Heart right ventricle (tissue), 16 donors: Measurements from ENCODE around the gene PPP6C. TPM values are rescaled to one million over a fixed set of nuclear protein-coding genes. Genes with fewer than 3 reads are reported as not detected.

ENCODE experiments used
- ATAC-seq, 8 donors: fragments of 200-7000 bp; cut with Tn5 transposase; one replicate each; pipeline ENCODE4 v1.9.1; 2020; ENCODE audit warnings: mild to moderate bottlenecking in 8 of 8, moderate library complexity in 8 of 8, moderate number of reproducible peaks in 1 of 8
- DNase-seq, 2 donors: peaks; one replicate each; pipeline ENCODE4 v3.0.0-alpha.2; 2020
- H3K27ac ChIP-seq, 10 donors: fragments of 200-600 bp; sonication (generic) in 2 of 10; one replicate each; pipeline versions ENCODE4 v1.5.0 to v1.8.0; 2020 to 2022; ENCODE audit warnings: mild to moderate bottlenecking in 3 of 10
- H3K27me3 ChIP-seq, 7 donors: fragments of 200-600 bp; one replicate each; pipeline ENCODE4 v1.8.0; 2021 to 2022; ENCODE audit warnings: mild to moderate bottlenecking in 2 of 7
- H3K36me3 ChIP-seq, 9 donors: fragments of 200-600 bp; sonication (generic) in 1 of 9; one replicate each; pipeline versions ENCODE4 v1.5.0 to v1.8.0; 2020 to 2022; ENCODE audit warnings: mild to moderate bottlenecking in 2 of 9
- H3K4me1 ChIP-seq, 9 donors: fragments of 200-600 bp; sonication (generic) in 1 of 9; one replicate each; pipeline versions ENCODE4 v1.5.0 to v1.8.0; 2020 to 2022; ENCODE audit warnings: mild to moderate bottlenecking in 4 of 9
- H3K4me3 ChIP-seq, 10 donors: fragments of 200-600 bp; sonication (generic) in 2 of 10; one replicate each; pipeline versions ENCODE4 v1.5.0 to v1.8.0; 2020 to 2022; ENCODE audit warnings: mild to moderate bottlenecking in 7 of 10, moderate library complexity in 2 of 10
- H3K9me3 ChIP-seq, 11 donors: fragments of 200-600 bp in 10 of 11; sonication (generic) in 2 of 11; one replicate each; pipeline versions ENCODE4 v1.5.0 to v1.8.0; 2013 to 2022; ENCODE audit warnings: mild to moderate bottlenecking in 2 of 11, control low read depth in 1 of 11, moderate library complexity in 1 of 11
- WGBS, 2 donors: extraction: QIAGEN DNeasy Blood & Tissue Kit; methylation state at CpG; one replicate each; pipeline ENCODE4 v1.1.7; 2013; ENCODE audit warnings: inconsistent platforms in 1 of 2; 5-methylcytosine and 5-hydroxymethylcytosine counted together
- intact Hi-C, 10 donors: fragments of 100-400 bp; cut with DNase I; formaldehyde crosslinking; loops; one replicate each; pipeline versions ENCODE4 v1.11.1 to v1.14.2; 2022
- polyA plus RNA-seq, 2 donors: library from polyadenylated mRNA; stranded (reverse); fragments of 200-250 nt; gene quantifications; one replicate each; pipeline ENCODE4 v1.2.3, GENCODE V29; 2013
- total RNA-seq, 10 donors: library from RNA; stranded (reverse); fragmentation: NEBNext Ultra II Directional in 3 of 10; extraction: Animal tissue kit (Norgen Biotek cat#: 25700) in 3 of 10; gene quantifications; one replicate each; pipeline versions ENCODE4 v1.2.1 to v1.2.4, GENCODE V29; 2021 to 2023
- TF ChIP-seq, protein P1 (sequence below), 9 donors: fragments of 200-600 bp; sonication (generic) in 2 of 9; IDR thresholded peaks; one replicate each; pipeline versions ENCODE4 v1.5.0 to v1.8.0; 2021 to 2022; ENCODE audit warnings: antibody characterized with exemption in 9 of 9, mild to moderate bottlenecking in 5 of 9, moderate library complexity in 1 of 9
- donor health status: Arrhythmogenic right ventricular cardiomyopathy.
- donor health status: ischemic (EF 13 %, LVEDD 7.1; RV severe dilation, severe dysfunction).
- donor health status: healthy with polysubstance abuse.
- donor health status: DM: no; HTN: yes; CAD: no.
- donor health status: DM: no; HTN: no; CAD: no.
- donor health status: ischemic (EF 25% LVEDD 6.9; RV normal size, moderate dysfunction).
- donor health status: ischemic (EF 25% LVEDD 5.7; RV mildly dilated, moderate dysfunction).
- donor health status: healthy.
- donor health status: DM: yes; HTN: yes; CAD: no.
- donor health status: Ischemic cardiomyopathy.
- donor health status: ischemic (EF 35%, LVEDD 5.7; RV mildly dilated, moderate dysfunction).
- donor health status: nonischemic (EF 11% LVEDD 7.7; RV severe dilation, severe dysfunction).
- donor health status: DM: yes; HTN: yes; CAD: no.
- donor health status: PGD.
- donor health status: ischemic (EF 29% LVEDD 5.4; RV normal size, mild dysfunction).
- donor health status: nonischemic (EF 23%, LVEDD 6.1; RV moderate dilation, normal function).

PPP6C gene
- total and polyA plus RNA-seq, 12 donors: 10.3 to 41.5 (median 37.4) TPM

- Histone ChIP-seq H3K27ac (peak overlapping the region in 6 of 10 donors; percentile 13 to 62 (median 29)), H3K4me1 (peaks cover 0 to 13% (median 5%) of the 10 kb centered on the region in 9 donors), H3K36me3 (peaks cover 0 to 97% (median 32%) of the 10 kb centered on the region in 9 donors), H3K9me3 (no peaks in the 10 kb centered on the region), H3K4me3 (no peak overlapping the region), H3K27me3 (no peaks in the 10 kb centered on the region)
- intact Hi-C loops: no loop called here
- ATAC-seq: peak in 6 of 8 donors; percentile 20 to 75 (median 58)
- TF ChIP-seq, protein P1, sequence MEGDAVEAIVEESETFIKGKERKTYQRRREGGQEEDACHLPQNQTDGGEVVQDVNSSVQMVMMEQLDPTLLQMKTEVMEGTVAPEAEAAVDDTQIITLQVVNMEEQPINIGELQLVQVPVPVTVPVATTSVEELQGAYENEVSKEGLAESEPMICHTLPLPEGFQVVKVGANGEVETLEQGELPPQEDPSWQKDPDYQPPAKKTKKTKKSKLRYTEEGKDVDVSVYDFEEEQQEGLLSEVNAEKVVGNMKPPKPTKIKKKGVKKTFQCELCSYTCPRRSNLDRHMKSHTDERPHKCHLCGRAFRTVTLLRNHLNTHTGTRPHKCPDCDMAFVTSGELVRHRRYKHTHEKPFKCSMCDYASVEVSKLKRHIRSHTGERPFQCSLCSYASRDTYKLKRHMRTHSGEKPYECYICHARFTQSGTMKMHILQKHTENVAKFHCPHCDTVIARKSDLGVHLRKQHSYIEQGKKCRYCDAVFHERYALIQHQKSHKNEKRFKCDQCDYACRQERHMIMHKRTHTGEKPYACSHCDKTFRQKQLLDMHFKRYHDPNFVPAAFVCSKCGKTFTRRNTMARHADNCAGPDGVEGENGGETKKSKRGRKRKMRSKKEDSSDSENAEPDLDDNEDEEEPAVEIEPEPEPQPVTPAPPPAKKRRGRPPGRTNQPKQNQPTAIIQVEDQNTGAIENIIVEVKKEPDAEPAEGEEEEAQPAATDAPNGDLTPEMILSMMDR (IDR thresholded peaks at IDR 0.05): no peak
- DNase-seq: no peak
- 68 to 78% methylated on average over 4 of the region's 4 CpGs for WGBS, 2 donors
Measured at GRCh38 chr9:125153712-125154367, 35.8 kb downstream of the PPP6C start.

DNA sequence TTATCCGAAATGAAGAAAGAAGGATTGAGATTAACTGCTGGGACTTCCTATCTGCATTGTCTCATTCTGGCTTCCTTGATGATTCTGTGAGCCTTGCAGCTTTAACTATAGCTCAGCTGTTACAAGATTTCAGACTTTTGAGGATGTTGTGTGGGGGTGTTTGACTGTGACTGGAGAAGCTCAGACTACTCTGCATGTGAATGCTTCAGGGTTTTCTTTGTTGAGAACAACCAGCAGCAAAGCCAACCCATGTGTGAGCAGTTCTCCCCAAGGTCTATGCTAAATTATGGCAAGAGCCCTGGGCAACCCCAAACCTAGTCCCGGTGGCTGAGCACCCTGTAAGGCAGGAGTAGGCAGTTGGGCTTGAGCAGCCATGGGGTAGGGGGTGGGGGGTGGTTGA, 37.9 kb downstream of the PPP6C start:
- Histone ChIP-seq H3K4me3 (no peak overlapping the region), H3K27me3 (no peaks in the 10 kb centered on the region), H3K36me3 (peaks cover 0 to 91% (median 32%) of the 10 kb centered on the region in 9 donors), H3K9me3 (no peaks in the 10 kb centered on the region), H3K27ac (no peak overlapping the region), H3K4me1 (peaks cover 0 to 13% (median 5%) of the 10 kb centered on the region in 9 donors)
- no peak for ATAC-seq
- intact Hi-C loops: no loop called here
- TF ChIP-seq, protein P1 (IDR thresholded peaks at IDR 0.05): no peak
- WGBS, 2 donors: 90 to 91% methylated on average over 2 of the region's 2 CpGs
- DNase-seq: no peak

- no peak overlapping the region for H3K4me3 ChIP-seq
- DNase-seq (no peak), ATAC-seq (peak in 1 of 8 donors; percentile 29)
- 63 to 71% methylated on average over 12 of the region's 12 CpGs for WGBS, 2 donors
- intact Hi-C loops: no loop called here
- peaks cover 0 to 13% (median 5%) of the 10 kb centered on the region in 9 donors for H3K4me1 ChIP-seq
- TF ChIP-seq, protein P1 (IDR thresholded peaks at IDR 0.05): no peak
- no peak overlapping the region for H3K27ac ChIP-seq
- peaks cover 0 to 82% (median 30%) of the 10 kb centered on the region in 9 donors for H3K36me3 ChIP-seq
- no peaks in the 10 kb centered on the region for H3K9me3 ChIP-seq
- H3K27me3 ChIP-seq: no peaks in the 10 kb centered on the region
Measured at GRCh38 chr9:125150349-125151245, 39.0 kb downstream of the PPP6C start.

- WGBS, 2 donors: 70 to 76% methylated on average over 3 of the region's 3 CpGs
- H3K4me3 ChIP-seq: no peak overlapping the region
- no peaks in the 10 kb centered on the region for H3K9me3 ChIP-seq
- H3K27me3 ChIP-seq: no peaks in the 10 kb centered on the region
- no peak overlapping the region for H3K27ac ChIP-seq
- peaks cover 2 to 13% (median 6%) of the 10 kb centered on the region in 9 donors for H3K4me1 ChIP-seq
- DNase-seq: no peak
- TF ChIP-seq, protein P1 (IDR thresholded peaks at IDR 0.05): no peak
- intact Hi-C loops: loop anchor here in 4 of 10 donors (10.0 kb wide), 3 partner anchors 203 to 293 kb away; partner anchors contain the start of genes GOLGA1 (in 2 of the 4) and WDR38 (in 1 of the 4)
- no peak for ATAC-seq
- H3K36me3 ChIP-seq: peaks cover 0 to 50% (median 17%) of the 10 kb centered on the region in 9 donors
Measured at GRCh38 chr9:125147401-125147951, 42.1 kb downstream of the PPP6C start.
